ENCODE data around the gene DGKD.

GRCh38 chr2:233446606-233447305 is 92.5 kb downstream of the DGKD start:
- no peak for TF ChIP-seq POLR2A (IDR thresholded peaks at IDR 0.05; ENCODE audit: low read depth, low read length)
- TF ChIP-seq SPI1 (IDR thresholded peaks at IDR 0.05; ENCODE audit: low read depth, low read length): no peak

Measured in GM12891 (cell line).